ENCODE measurements around the gene SPNS2.

GRCh38 chr17:4588391-4588790, 89.7 kb downstream of the SPNS2 start:
- TF ChIP-seq CTCF (IDR thresholded peaks at IDR 0.05) (no peak), EZH2 (IDR thresholded peaks at IDR 0.05; ENCODE audit: borderline replicate concordance, insufficient read depth, low read depth, low read length, poor library complexity, severe bottlenecking) (no peak)

Data from B cell (primary cell).